Fibroblast of lung (primary cell): ENCODE measurements around the gene HGS.

Source experiments
- CTCF ChIP-seq, 2 donors: IDR thresholded peaks in 1 of 2; conservative IDR thresholded peaks in 1 of 2; 1 replicate in 1 of 2; 2 replicates in 1 of 2; pipeline ENCODE4 v1.5.1; 2011 to 2012; ENCODE audit warnings: low read length in 2 of 2, control low read depth in 1 of 2, inconsistent platforms in 1 of 2, low read depth in 1 of 2, mild to moderate bottlenecking in 1 of 2
- EZH2 ChIP-seq: IDR thresholded peaks from 2 replicates; pipeline ENCODE4 v1.5.1; 2012; ENCODE audit warnings: low read length, control low read depth, mild to moderate bottlenecking; ENCODE audit errors: missing control alignments

GRCh38 chr17:81655378-81656117, 28.3 kb upstream of the HGS start:
- TF ChIP-seq EZH2 (no peak), CTCF (conservative IDR thresholded peaks at IDR 0.05 in 1 of 2, IDR thresholded peaks at IDR 0.05 in 1 of 2; ENCODE audit: low read depth in 1 of 2, low read length in 2 of 2) (no peak)
